Measurements from ENCODE around the gene ALDH3B2. TPM values are rescaled to one million over a fixed set of nuclear protein-coding genes. Genes with fewer than 3 reads are reported as not detected.

ALDH3B2 gene
- total RNA-seq, 2 experiments from 2014 or later: 1.5 to 8.0 TPM

DNA sequence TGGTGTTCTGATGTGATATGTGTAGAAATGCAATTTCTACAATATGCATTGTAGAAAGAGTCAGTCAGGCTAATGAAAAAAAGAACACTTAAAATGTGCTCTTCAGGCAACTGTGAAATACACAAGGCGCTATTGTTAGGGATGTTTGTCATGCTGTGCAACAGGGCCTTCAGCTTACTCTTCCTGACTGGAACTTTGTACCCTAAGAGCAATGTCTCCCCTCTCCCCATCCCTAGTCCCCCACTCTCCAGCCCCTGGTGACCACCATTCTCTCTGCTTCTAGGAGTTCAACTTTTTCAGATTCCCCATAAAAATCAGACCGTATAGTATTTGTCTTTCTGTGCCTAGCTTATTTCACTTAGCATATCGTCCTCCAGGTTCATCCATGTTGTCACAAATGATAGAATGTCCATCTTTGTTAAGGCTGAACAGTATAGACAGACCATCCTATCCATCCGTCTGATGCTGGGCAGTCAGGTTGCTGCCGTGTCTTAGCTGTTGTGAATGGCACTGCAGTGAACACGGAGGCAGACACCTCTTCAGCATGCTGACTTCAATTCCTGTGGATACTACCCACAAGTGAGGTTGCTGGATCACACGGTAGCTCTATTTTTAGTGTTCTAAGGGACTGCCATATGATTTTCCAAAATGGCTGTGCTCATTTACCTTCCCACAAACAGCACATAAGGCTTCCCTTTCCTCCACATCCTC, 57.0 kb downstream of the ALDH3B2 start:
- BruUV-seq (replicated peaks): no TSS peak
- Histone ChIP-seq H3K79me2 (ENCODE audit: insufficient read depth, low read depth, low read length) (no peaks in the 10 kb centered on the region), H3K4me1 (ENCODE audit: insufficient read depth, low read length, poor library complexity, severe bottlenecking) (peaks cover 34% of the 10 kb centered on the region), H3K4me3 (ENCODE audit: low read depth, low read length, poor library complexity, severe bottlenecking) (no peak overlapping the region), H2AFZ (ENCODE audit: low read length) (no peak overlapping the region), H3K9me2 (ENCODE audit: insufficient read depth, low read length) (no peaks in the 10 kb centered on the region), H3K4me2 (ENCODE audit: low read length) (no peak overlapping the region), H3K36me3 (ENCODE audit: insufficient read depth, low read length) (peaks cover 13% of the 10 kb centered on the region), H4K20me1 (ENCODE audit: insufficient read depth, low read length) (no peaks in the 10 kb centered on the region), H3K27ac (ENCODE audit: low read depth, low read length, poor library complexity, severe bottlenecking) (no peak overlapping the region), H3K9me3 (ENCODE audit: low read length) (no peaks in the 10 kb centered on the region)
- TF ChIP-seq, protein P1, sequence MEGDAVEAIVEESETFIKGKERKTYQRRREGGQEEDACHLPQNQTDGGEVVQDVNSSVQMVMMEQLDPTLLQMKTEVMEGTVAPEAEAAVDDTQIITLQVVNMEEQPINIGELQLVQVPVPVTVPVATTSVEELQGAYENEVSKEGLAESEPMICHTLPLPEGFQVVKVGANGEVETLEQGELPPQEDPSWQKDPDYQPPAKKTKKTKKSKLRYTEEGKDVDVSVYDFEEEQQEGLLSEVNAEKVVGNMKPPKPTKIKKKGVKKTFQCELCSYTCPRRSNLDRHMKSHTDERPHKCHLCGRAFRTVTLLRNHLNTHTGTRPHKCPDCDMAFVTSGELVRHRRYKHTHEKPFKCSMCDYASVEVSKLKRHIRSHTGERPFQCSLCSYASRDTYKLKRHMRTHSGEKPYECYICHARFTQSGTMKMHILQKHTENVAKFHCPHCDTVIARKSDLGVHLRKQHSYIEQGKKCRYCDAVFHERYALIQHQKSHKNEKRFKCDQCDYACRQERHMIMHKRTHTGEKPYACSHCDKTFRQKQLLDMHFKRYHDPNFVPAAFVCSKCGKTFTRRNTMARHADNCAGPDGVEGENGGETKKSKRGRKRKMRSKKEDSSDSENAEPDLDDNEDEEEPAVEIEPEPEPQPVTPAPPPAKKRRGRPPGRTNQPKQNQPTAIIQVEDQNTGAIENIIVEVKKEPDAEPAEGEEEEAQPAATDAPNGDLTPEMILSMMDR (conservative IDR thresholded peaks at IDR 0.05; ENCODE audit: low read length): no peak
- no peak for TF ChIP-seq EZH2phosphoT487 (IDR thresholded peaks at IDR 0.05; ENCODE audit: borderline replicate concordance, low read depth, low read length)
- no peak for DNase-seq (ENCODE audit: low spot score)
- ChIA-PET CTCF (ENCODE audit: unreplicated experiment) (no interaction called here), POLR2A (interaction anchor here (1.2 kb wide), 1 partner anchor 9 kb away, joined by 3 read pairs; no protein-coding TSS in a partner anchor)
- intact Hi-C loops (cut with micrococcal nuclease; ENCODE audit: unreplicated experiment): no loop called here

DNA sequence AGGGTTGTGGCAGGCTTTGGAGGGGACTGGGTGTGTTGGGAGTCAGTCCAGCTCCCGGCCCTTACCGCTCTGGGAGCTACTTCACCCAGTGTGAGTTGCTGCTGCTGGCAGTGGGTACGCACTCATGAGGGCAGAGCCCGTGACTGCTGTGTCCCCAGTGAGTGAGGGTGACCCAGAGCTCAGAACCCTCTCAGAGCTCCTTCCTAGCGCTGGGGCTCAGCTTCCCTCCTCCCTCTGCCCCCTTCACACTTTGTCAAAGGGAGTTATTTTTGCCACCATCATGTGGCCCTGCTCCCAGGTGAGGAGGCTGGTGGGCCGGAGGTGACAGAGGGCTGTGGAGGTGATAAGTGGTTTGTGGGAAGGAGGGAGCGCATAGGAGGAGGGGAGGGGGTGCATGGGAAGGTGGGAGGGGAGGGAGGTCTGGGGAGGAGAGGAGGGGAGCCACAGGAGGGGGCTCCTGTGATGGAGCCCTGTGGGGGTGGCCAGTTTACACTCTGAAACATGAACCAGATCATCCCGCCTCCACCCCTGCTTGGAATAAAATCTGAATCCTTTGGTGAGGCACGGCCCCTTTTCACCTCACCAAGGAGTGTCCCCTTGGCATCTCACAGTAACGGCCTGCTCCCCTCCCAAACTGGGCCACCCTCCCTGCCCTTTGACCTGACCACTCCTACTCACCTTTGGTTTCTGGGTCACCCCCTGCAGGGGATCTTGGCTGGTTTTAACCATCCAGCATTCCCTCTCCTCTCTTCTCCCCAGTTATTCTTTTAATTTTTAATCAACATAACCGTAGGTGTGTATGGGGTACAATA, 57.8 kb downstream of the ALDH3B2 start:
- Histone ChIP-seq H3K79me2 (ENCODE audit: insufficient read depth, low read depth, low read length) (no peaks in the 10 kb centered on the region), H2AFZ (ENCODE audit: low read length) (no peak overlapping the region), H3K4me1 (ENCODE audit: insufficient read depth, low read length, poor library complexity, severe bottlenecking) (peaks cover 34% of the 10 kb centered on the region), H3K4me3 (ENCODE audit: low read depth, low read length, poor library complexity, severe bottlenecking) (no peak overlapping the region), H3K4me2 (ENCODE audit: low read length) (no peak overlapping the region), H3K27ac (ENCODE audit: low read depth, low read length, poor library complexity, severe bottlenecking) (no peak overlapping the region), H3K36me3 (ENCODE audit: insufficient read depth, low read length) (peaks cover 20% of the 10 kb centered on the region), H3K9me3 (ENCODE audit: low read length) (no peaks in the 10 kb centered on the region), H3K9me2 (ENCODE audit: insufficient read depth, low read length) (no peaks in the 10 kb centered on the region), H4K20me1 (ENCODE audit: insufficient read depth, low read length) (no peaks in the 10 kb centered on the region)
- POLR2A ChIA-PET: interaction anchor here (0.6 to 1.2 kb wide), 2 partner anchors 8 to 755 kb away, joined by 3 read pairs; no protein-coding TSS in a partner anchor
- intact Hi-C loops (cut with micrococcal nuclease; ENCODE audit: unreplicated experiment): no loop called here
- DNase-seq (ENCODE audit: low spot score): no peak
- no TSS peak for BruUV-seq (replicated peaks)
- TF ChIP-seq EZH2phosphoT487 (IDR thresholded peaks at IDR 0.05; ENCODE audit: borderline replicate concordance, low read depth, low read length): no peak
- TF ChIP-seq, protein P1 (conservative IDR thresholded peaks at IDR 0.05; ENCODE audit: low read length): no peak
- CTCF ChIA-PET (ENCODE audit: unreplicated experiment): interaction anchor here (1.1 kb wide), 1 partner anchor 37 kb away, joined by 3 read pairs; no protein-coding TSS in a partner anchor

All from OCI-LY7 (cell line).